Psoas muscle (tissue), 8 donors: ENCODE data around the gene MYO9A. TPM values are rescaled to one million over a fixed set of nuclear protein-coding genes. Genes with fewer than 3 reads are reported as not detected.

Experiments used
- ATAC-seq, 4 donors: fragments of 200-7000 bp; cut with Tn5 transposase; one replicate each; pipeline ENCODE4 v1.9.1; 2020; ENCODE audit warnings: moderate library complexity in 3 of 4, mild to moderate bottlenecking in 2 of 4
- DNase-seq, 2 donors: peaks; one replicate each; pipeline ENCODE4 v3.0.0-alpha.2; 2020
- H3K27ac ChIP-seq: fragments of 200-600 bp; one replicate; pipeline ENCODE4 v1.8.0; 2022
- H3K27me3 ChIP-seq, 3 donors: fragments of 200-600 bp in 1 of 3; one replicate each; pipeline versions ENCODE4 v1.6.1 to v1.8.0; 2013 to 2022; ENCODE audit warnings: low read length in 2 of 3, mild to moderate bottlenecking in 2 of 3, moderate library complexity in 1 of 3; ENCODE audit not compliant: insufficient read depth in 3 of 3
- H3K36me3 ChIP-seq, 2 donors: fragments of 200-600 bp in 1 of 2; one replicate each; pipeline versions ENCODE4 v1.6.1 to v1.8.0; 2013 to 2022; ENCODE audit warnings: low read depth in 1 of 2, mild to moderate bottlenecking in 1 of 2, moderate library complexity in 1 of 2; ENCODE audit not compliant: insufficient read depth in 1 of 2
- H3K4me1 ChIP-seq: fragments of 200-600 bp; one replicate; pipeline ENCODE4 v1.8.0; 2022
- H3K4me3 ChIP-seq: fragments of 200-600 bp; one replicate; pipeline ENCODE4 v1.8.0; 2022; ENCODE audit warnings: mild to moderate bottlenecking
- H3K9me3 ChIP-seq: fragments of 200-600 bp; one replicate; pipeline ENCODE4 v1.8.0; 2022
- WGBS, 3 donors: extraction: QIAGEN DNeasy Blood & Tissue Kit; methylation state at CpG; one replicate each; pipeline versions ENCODE4 v1.1.6 to v1.1.7; 2013; 5-methylcytosine and 5-hydroxymethylcytosine counted together
- intact Hi-C, 2 donors: fragments of 100-400 bp; cut with DNase I; formaldehyde crosslinking; loops; one replicate each; pipeline versions ENCODE4 v1.11.0 to v1.14.2; 2022
- polyA plus RNA-seq, 3 donors: library from polyadenylated mRNA; stranded (reverse); fragments of 200-250 nt; gene quantifications; one replicate each; pipeline ENCODE4 v1.2.3, GENCODE V29; 2013
- total RNA-seq, 4 donors: library from RNA; stranded (reverse); fragmentation: NEBNext Ultra II Directional in 2 of 4; extraction: Animal tissue kit (Norgen Biotek cat#: 25700) in 2 of 4; gene quantifications; one replicate each; pipeline versions ENCODE4 v1.2.1 to v1.2.4, GENCODE V29; 2021 to 2023
- TF ChIP-seq, protein P1 (sequence below): fragments of 200-600 bp; IDR thresholded peaks from one replicate; pipeline ENCODE4 v1.8.0; 2022; ENCODE audit warnings: antibody characterized with exemption
- donor health status: healthy with polysubstance abuse.
- donor health status: DM: no; HTN: no; CAD: no; lungs with moderate emphysema.
- donor health status: Bipolar disorder and iron deficiency.
- donor health status: healthy.
- donor health status: DM: yes; HTN: yes; CAD: no.
- donor health status: DM: no; HTN: no; CAD: no.
- donor health status: DM: no; HTN: no; CAD: no.
- donor health status: DM: yes; HTN: yes; CAD: no.

MYO9A gene
- total and polyA plus RNA-seq, 7 donors = 3.4 to 28.4 (median 23.0) TPM

GRCh38 chr15:72135719-72136118, 17.8 kb upstream of the MYO9A start:
- TF ChIP-seq, protein P1, sequence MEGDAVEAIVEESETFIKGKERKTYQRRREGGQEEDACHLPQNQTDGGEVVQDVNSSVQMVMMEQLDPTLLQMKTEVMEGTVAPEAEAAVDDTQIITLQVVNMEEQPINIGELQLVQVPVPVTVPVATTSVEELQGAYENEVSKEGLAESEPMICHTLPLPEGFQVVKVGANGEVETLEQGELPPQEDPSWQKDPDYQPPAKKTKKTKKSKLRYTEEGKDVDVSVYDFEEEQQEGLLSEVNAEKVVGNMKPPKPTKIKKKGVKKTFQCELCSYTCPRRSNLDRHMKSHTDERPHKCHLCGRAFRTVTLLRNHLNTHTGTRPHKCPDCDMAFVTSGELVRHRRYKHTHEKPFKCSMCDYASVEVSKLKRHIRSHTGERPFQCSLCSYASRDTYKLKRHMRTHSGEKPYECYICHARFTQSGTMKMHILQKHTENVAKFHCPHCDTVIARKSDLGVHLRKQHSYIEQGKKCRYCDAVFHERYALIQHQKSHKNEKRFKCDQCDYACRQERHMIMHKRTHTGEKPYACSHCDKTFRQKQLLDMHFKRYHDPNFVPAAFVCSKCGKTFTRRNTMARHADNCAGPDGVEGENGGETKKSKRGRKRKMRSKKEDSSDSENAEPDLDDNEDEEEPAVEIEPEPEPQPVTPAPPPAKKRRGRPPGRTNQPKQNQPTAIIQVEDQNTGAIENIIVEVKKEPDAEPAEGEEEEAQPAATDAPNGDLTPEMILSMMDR = no peak
- no peak for ATAC-seq
- Histone ChIP-seq H3K36me3 (no peaks in the 10 kb centered on the region), H3K9me3 (no peaks in the 10 kb centered on the region), H3K4me3 (no peak overlapping the region), H3K4me1 (peaks cover 8% of the 10 kb centered on the region), H3K27me3 (no peaks in the 10 kb centered on the region), H3K27ac (no peak overlapping the region)
- WGBS, 3 donors = 48 to 62% (median 55%) methylated on average over 2 of the region's 2 CpGs
- intact Hi-C loops = no loop called here
- DNase-seq = no peak

- Histone ChIP-seq H3K9me3 (no peaks in the 10 kb centered on the region), H3K27me3 (no peaks in the 10 kb centered on the region), H3K4me1 (no peaks in the 10 kb centered on the region), H3K4me3 (no peak overlapping the region), H3K36me3 (no peaks in the 10 kb centered on the region), H3K27ac (no peak overlapping the region)
- TF ChIP-seq, protein P1 = no peak
- no peak for ATAC-seq
- intact Hi-C loops = no loop called here
- 96 to 100% (median 97%) methylated on average over 1 of the region's 1 CpG for WGBS, 3 donors
- DNase-seq = no peak
Observed at GRCh38 chr15:72133211-72133610, 15.3 kb upstream of the MYO9A start.

GRCh38 chr15:72131922-72132321, 14.0 kb upstream of the MYO9A start:
- no peak overlapping the region for H3K4me3 ChIP-seq
- H3K4me1 ChIP-seq = no peaks in the 10 kb centered on the region
- WGBS, 3 donors = 78 to 81% (median 80%) methylated on average over 3 of the region's 3 CpGs
- no peaks in the 10 kb centered on the region for H3K36me3 ChIP-seq
- no peak overlapping the region for H3K27ac ChIP-seq
- ATAC-seq (no peak), DNase-seq (no peak)
- intact Hi-C loops = no loop called here
- no peaks in the 10 kb centered on the region for H3K9me3 ChIP-seq
- no peaks in the 10 kb centered on the region for H3K27me3 ChIP-seq
- TF ChIP-seq, protein P1 = no peak

- 94 to 97% (median 94%) methylated on average over 4 of the region's 4 CpGs for WGBS, 3 donors
- no peak for ATAC-seq
Observed at GRCh38 chr15:72130272-72130671, 12.3 kb upstream of the MYO9A start.

DNA sequence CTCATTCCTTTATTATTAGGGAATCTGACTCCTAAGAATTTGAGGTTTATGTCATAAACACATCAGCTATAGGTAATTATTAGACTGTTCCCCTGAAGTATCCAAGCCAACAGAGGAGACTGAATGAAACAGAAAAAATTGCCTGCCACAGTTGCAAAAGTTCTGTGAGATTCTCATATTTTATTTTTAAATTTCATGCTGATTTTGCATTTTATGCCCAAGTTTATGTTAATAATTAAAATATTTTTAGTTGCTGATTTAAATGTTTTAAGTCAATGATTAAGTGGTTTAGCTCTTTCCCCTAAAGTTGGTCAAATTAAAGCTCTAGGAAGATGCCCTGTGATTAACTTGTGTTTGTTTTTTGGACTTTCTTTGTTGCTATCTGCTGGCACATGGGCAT, 10.4 kb upstream of the MYO9A start:
- H3K9me3 ChIP-seq = no peaks in the 10 kb centered on the region
- H3K4me3 ChIP-seq = no peak overlapping the region
- peaks cover 0 to 3% of the 10 kb centered on the region in 2 donors for H3K36me3 ChIP-seq
- ATAC-seq (no peak), DNase-seq (no peak)
- TF ChIP-seq, protein P1 = no peak
- no peaks in the 10 kb centered on the region for H3K27me3 ChIP-seq
- intact Hi-C loops = no loop called here
- no peaks in the 10 kb centered on the region for H3K4me1 ChIP-seq
- H3K27ac ChIP-seq = no peak overlapping the region

More at GRCh38 chr15:72130272-72130671, 12.3 kb upstream of the MYO9A start:
- TF ChIP-seq, protein P1 = no peak
- Histone ChIP-seq H3K36me3 (peaks cover 0 to 3% of the 10 kb centered on the region in 2 donors), H3K4me1 (no peaks in the 10 kb centered on the region), H3K27ac (no peak overlapping the region), H3K4me3 (no peak overlapping the region), H3K27me3 (no peaks in the 10 kb centered on the region), H3K9me3 (no peaks in the 10 kb centered on the region)
- no peak for DNase-seq
- intact Hi-C loops = no loop called here
